K562 (cell line): Measurements from ENCODE around the gene TBXA2R. TPM values are rescaled to one million over a fixed set of nuclear protein-coding genes. Genes with fewer than 3 reads are reported as not detected.

Experiments
- ARID1B ChIP-seq: fragments of 450-650 bp; IDR thresholded peaks from 2 replicates; pipeline ENCODE4 v1.6.1; 2016; ENCODE audit warnings: antibody characterized with exemption, mild to moderate bottlenecking, inconsistent platforms
- EP400 ChIP-seq: fragments of 450-650 bp; IDR thresholded peaks from 2 replicates; pipeline ENCODE4 v1.6.1; 2017; ENCODE audit warnings: antibody characterized with exemption, mild to moderate bottlenecking, moderate library complexity
- ETV6 ChIP-seq, 3 experiments: fragments of 150-350 bp in 1 of 3; sonication (generic) in 1 of 3; formaldehyde crosslinking in 1 of 3; IDR thresholded peaks; 2 replicates each; pipeline versions ENCODE4 v1.6.1 to v1.8.0; 2014 to 2022; ENCODE audit warnings: borderline replicate concordance in 2 of 3, low read depth in 2 of 3, antibody characterized with exemption in 1 of 3, low read length in 1 of 3, mild to moderate bottlenecking in 1 of 3, missing genetic modification reagents in 1 of 3
- FOXP1 ChIP-seq: sonication (generic); formaldehyde crosslinking; IDR thresholded peaks from 2 replicates; pipeline ENCODE4 v1.8.0; 2022; ENCODE audit warnings: mild to moderate bottlenecking, missing genetic modification reagents
- KHSRP ChIP-seq: fragments of 450-650 bp; IDR thresholded peaks from 2 replicates; pipeline ENCODE4 v1.6.1; 2017
- LCOR ChIP-seq: sonication (generic); formaldehyde crosslinking; IDR thresholded peaks from 2 replicates; pipeline ENCODE4 v1.8.0; 2022; ENCODE audit warnings: mild to moderate bottlenecking, missing genetic modification reagents
- MCM7 ChIP-seq, 2 experiments: fragments of 450-650 bp; IDR thresholded peaks; 2 replicates each; pipeline ENCODE4 v1.6.1; 2016 to 2018
- MTF1 ChIP-seq: fragments of 250-450 bp; sonication (Bioruptor Pico); IDR thresholded peaks from 2 replicates; pipeline ENCODE4 v1.9.0; 2021; ENCODE audit warnings: moderate library complexity, mild to moderate bottlenecking, inconsistent platforms, borderline replicate concordance
- NR2C1 ChIP-seq, 2 experiments: fragments of 450-650 bp; IDR thresholded peaks; 2 replicates each; pipeline ENCODE4 v1.6.1; 2017; ENCODE audit warnings: mild to moderate bottlenecking in 2 of 2, antibody characterized with exemption in 1 of 2, inconsistent platforms in 1 of 2, missing compliant biosample characterization in 1 of 2, missing genetic modification characterization in 1 of 2
- PHF20 ChIP-seq: fragments of 450-650 bp; IDR thresholded peaks from 2 replicates; pipeline ENCODE4 v1.6.1; 2018; ENCODE audit not compliant: partially characterized antibody
- POU5F1 ChIP-seq: fragments of 150-350 bp; IDR thresholded peaks from 2 replicates; pipeline ENCODE4 v1.6.1; 2014; ENCODE audit warnings: borderline replicate concordance, low read length, low read depth, mild to moderate bottlenecking; ENCODE audit not compliant: partially characterized antibody
- SOX6 ChIP-seq: fragments of 450-650 bp; IDR thresholded peaks from 2 replicates; pipeline ENCODE4 v1.6.1; 2014; ENCODE audit warnings: mild to moderate bottlenecking
- U2AF2 ChIP-seq: fragments of 200-400 bp; formaldehyde crosslinking; optimal IDR thresholded peaks from 2 replicates; pipeline ENCODE3; 2017; ENCODE audit warnings: low read depth, mild to moderate bottlenecking, low read length
- XRCC3 ChIP-seq: fragments of 450-650 bp; IDR thresholded peaks from 2 replicates; pipeline ENCODE4 v1.6.1; 2017; ENCODE audit warnings: mild to moderate bottlenecking, moderate library complexity
- ZC3H11A ChIP-seq: IDR thresholded peaks from 2 replicates; pipeline ENCODE4 v1.6.1; 2012; ENCODE audit warnings: low read depth, low read length, improper control_type of control experiment
- ZNF263 ChIP-seq: sonication (generic); formaldehyde crosslinking; IDR thresholded peaks from 2 replicates; pipeline ENCODE4 v1.8.0; 2022; ENCODE audit warnings: mild to moderate bottlenecking, missing genetic modification reagents, borderline replicate concordance
- polyA plus RNA-seq, 8 experiments: library from polyadenylated mRNA; depleted of rRNA in 4 of 8; stranded (reverse) in 5 of 8; unstranded in 3 of 8; fragments of >200 nt; fragmentation: Nextera tagmentation in 2 of 8; fragmentation: Illumina TruSeq in 1 of 8; extraction: Ambion mirVana in 2 of 8; extraction: Trizol in 1 of 8; gene quantifications; 2 replicates each; pipeline versions ENCODE4 v1.2.1 to v1.2.3, GENCODE V29; 2011 to 2014; ENCODE audit warnings: inconsistent platforms in 1 of 8, missing spikeins in 1 of 8
- total RNA-seq, 7 experiments: library from RNA; depleted of rRNA in 6 of 7; stranded (reverse); fragments of >200 nt in 6 of 7; fragmentation: Illumina TruSeq in 2 of 7; extraction: Trizol in 2 of 7; gene quantifications; 2 replicates each; pipeline versions ENCODE4 v1.2.1 to v1.2.3, GENCODE V29; 2011 to 2021; ENCODE audit warnings: low replicate concordance in 1 of 7
- TF ChIP-seq, protein P1 (sequence below): fragments of 450-650 bp; IDR thresholded peaks from 2 replicates; pipeline ENCODE4 v1.6.1; 2018; ENCODE audit warnings: mild to moderate bottlenecking, low read depth; ENCODE audit not compliant: partially characterized antibody
- TF ChIP-seq, protein P2 (sequence below): fragments of 450-650 bp; conservative IDR thresholded peaks from 2 replicates; pipeline ENCODE4 v1.6.1; 2016; ENCODE audit warnings: missing genetic modification characterization, low read depth, mild to moderate bottlenecking, missing compliant biosample characterization, moderate library complexity
- TF ChIP-seq, protein P3 (sequence below): fragments of 450-650 bp; IDR thresholded peaks from one replicate; pipeline ENCODE4 v1.6.1; 2018; ENCODE audit warnings: mild to moderate bottlenecking, moderate library complexity; ENCODE audit not compliant: partially characterized antibody
- TF ChIP-seq, protein P4 (sequence below), 2 experiments: fragments of 450-650 bp in 1 of 2; IDR thresholded peaks; 2 replicates each; pipeline ENCODE4 v1.6.1; 2011 to 2017; ENCODE audit warnings: low read depth in 2 of 2, antibody characterized with exemption in 1 of 2, borderline replicate concordance in 1 of 2, low read length in 1 of 2, mild to moderate bottlenecking in 1 of 2, mixed read lengths in 1 of 2; ENCODE audit not compliant: control insufficient read depth in 1 of 2

TBXA2R gene
- total and polyA plus RNA-seq, 9 of the 15 experiments (the other 6 are each of a cell fraction or from before 2014, with no cell fraction given), result 1.5 to 24.0 (median 2.8) TPM

DNA sequence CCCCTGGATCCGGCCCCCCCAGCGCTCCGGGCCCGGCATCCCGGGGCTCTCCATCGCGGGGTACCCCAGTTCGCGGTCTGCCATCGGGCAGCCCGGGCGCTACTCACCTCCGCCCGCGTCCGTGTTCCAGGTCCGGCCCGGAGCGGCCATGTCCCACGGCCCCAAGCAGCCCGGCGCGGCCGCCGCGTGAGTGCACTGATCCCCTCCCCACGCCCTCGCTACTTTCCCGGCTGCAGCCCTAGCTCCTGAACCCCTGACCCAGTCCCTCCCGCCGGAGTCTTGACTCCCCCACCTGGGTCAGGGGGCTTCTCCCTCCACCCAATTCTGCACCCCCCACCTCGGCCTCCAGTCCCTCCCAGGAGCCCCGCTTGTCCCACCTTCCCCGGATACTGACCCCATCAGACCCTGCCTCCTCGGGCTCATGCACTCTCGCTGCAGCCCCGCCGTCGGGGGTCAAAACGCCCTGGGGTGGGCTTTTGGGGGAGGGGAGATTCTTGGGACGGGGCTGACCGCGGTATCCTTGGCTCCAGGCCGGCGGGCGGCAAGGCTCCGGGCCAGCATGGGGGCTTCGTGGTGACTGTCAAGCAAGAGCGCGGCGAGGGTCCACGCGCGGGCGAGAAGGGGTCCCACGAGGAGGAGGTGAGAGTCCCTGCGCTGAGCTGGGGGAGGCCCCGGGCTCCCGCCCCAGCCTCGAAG, 33.4 kb downstream of the TBXA2R start (continued):
- TF ChIP-seq SOX6, result no peak
- TF ChIP-seq, protein P1, sequence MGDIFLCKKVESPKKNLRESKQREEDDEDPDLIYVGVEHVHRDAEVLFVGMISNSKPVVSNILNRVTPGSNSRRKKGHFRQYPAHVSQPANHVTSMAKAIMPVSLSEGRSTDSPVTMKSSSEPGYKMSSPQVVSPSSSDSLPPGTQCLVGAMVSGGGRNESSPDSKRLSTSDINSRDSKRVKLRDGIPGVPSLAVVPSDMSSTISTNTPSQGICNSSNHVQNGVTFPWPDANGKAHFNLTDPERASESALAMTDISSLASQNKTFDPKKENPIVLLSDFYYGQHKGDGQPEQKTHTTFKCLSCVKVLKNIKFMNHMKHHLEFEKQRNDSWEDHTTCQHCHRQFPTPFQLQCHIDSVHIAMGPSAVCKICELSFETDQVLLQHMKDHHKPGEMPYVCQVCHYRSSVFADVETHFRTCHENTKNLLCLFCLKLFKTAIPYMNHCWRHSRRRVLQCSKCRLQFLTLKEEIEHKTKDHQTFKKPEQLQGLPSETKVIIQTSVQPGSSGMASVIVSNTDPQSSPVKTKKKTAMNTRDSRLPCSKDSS, result no peak
- no peak for TF ChIP-seq LCOR (CRISPR knock-in tag)
- TF ChIP-seq, protein P2, sequence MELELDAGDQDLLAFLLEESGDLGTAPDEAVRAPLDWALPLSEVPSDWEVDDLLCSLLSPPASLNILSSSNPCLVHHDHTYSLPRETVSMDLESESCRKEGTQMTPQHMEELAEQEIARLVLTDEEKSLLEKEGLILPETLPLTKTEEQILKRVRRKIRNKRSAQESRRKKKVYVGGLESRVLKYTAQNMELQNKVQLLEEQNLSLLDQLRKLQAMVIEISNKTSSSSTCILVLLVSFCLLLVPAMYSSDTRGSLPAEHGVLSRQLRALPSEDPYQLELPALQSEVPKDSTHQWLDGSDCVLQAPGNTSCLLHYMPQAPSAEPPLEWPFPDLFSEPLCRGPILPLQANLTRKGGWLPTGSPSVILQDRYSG (tag), result no peak
- peak; percentile 35 for TF ChIP-seq PHF20
- TF ChIP-seq U2AF2, result no peak
- no peak for TF ChIP-seq KHSRP
- TF ChIP-seq, protein P3, sequence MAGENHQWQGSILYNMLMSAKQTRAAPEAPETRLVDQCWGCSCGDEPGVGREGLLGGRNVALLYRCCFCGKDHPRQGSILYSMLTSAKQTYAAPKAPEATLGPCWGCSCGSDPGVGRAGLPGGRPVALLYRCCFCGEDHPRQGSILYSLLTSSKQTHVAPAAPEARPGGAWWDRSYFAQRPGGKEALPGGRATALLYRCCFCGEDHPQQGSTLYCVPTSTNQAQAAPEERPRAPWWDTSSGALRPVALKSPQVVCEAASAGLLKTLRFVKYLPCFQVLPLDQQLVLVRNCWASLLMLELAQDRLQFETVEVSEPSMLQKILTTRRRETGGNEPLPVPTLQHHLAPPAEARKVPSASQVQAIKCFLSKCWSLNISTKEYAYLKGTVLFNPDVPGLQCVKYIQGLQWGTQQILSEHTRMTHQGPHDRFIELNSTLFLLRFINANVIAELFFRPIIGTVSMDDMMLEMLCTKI, result no peak
- TF ChIP-seq MTF1 (CRISPR knock-in tag), result no peak
- TF ChIP-seq ZNF263 (CRISPR knock-in tag), result 0 out of 2 replicates have a peak, but pooled peaks have one; percentile 19
- 0 out of 2 replicates have a peak, but pooled peaks have one; percentile 20 for TF ChIP-seq ARID1B
- TF ChIP-seq ZC3H11A, result no peak
- TF ChIP-seq, protein P4, sequence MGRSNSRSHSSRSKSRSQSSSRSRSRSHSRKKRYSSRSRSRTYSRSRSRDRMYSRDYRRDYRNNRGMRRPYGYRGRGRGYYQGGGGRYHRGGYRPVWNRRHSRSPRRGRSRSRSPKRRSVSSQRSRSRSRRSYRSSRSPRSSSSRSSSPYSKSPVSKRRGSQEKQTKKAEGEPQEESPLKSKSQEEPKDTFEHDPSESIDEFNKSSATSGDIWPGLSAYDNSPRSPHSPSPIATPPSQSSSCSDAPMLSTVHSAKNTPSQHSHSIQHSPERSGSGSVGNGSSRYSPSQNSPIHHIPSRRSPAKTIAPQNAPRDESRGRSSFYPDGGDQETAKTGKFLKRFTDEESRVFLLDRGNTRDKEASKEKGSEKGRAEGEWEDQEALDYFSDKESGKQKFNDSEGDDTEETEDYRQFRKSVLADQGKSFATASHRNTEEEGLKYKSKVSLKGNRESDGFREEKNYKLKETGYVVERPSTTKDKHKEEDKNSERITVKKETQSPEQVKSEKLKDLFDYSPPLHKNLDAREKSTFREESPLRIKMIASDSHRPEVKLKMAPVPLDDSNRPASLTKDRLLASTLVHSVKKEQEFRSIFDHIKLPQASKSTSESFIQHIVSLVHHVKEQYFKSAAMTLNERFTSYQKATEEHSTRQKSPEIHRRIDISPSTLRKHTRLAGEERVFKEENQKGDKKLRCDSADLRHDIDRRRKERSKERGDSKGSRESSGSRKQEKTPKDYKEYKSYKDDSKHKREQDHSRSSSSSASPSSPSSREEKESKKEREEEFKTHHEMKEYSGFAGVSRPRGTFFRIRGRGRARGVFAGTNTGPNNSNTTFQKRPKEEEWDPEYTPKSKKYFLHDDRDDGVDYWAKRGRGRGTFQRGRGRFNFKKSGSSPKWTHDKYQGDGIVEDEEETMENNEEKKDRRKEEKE (IDR thresholded peaks at IDR 0.05; ENCODE audit: borderline replicate concordance in 1 of 2, control insufficient read depth in 1 of 2, low read depth in 2 of 2, low read length in 1 of 2), result no peak
- no peak for TF ChIP-seq NR2C1 (IDR thresholded peaks at IDR 0.05)
- TF ChIP-seq NR2C1 (tag; IDR thresholded peaks at IDR 0.05), result no peak
- TF ChIP-seq ETV6 (IDR thresholded peaks at IDR 0.05; ENCODE audit: borderline replicate concordance in 1 of 2, low read depth in 2 of 2, low read length in 1 of 2), result no peak
- TF ChIP-seq ETV6 (CRISPR knock-in tag; IDR thresholded peaks at IDR 0.05; ENCODE audit: borderline replicate concordance), result 0 out of 2 replicates have a peak, but pooled peaks have one; percentile 63
- no peak for TF ChIP-seq MCM7 (IDR thresholded peaks at IDR 0.05)
- no peak for TF ChIP-seq XRCC3
- peak; percentile 60; the same call in 1 of the 2 replicates for TF ChIP-seq EP400
- TF ChIP-seq POU5F1, result no peak
- TF ChIP-seq FOXP1 (CRISPR knock-in tag), result no peak
